ENCODE measurements around the gene SGCD. TPM values are rescaled to one million over a fixed set of nuclear protein-coding genes. Genes with fewer than 3 reads are reported as not detected.

Gene SGCD
- polyA plus RNA-seq, 1 experiment: 17.0 TPM

- CTCF ChIA-PET: no interaction called here
- Histone ChIP-seq H3K4me3 (ENCODE audit: low read depth, low read length) (no peak overlapping the region), H3K36me3 (ENCODE audit: control insufficient read depth, insufficient read depth, low read length) (no peaks in the 10 kb centered on the region), H3K27me3 (ENCODE audit: control insufficient read depth, insufficient read depth, low read length) (no peaks in the 10 kb centered on the region)
- TF ChIP-seq, protein P1, sequence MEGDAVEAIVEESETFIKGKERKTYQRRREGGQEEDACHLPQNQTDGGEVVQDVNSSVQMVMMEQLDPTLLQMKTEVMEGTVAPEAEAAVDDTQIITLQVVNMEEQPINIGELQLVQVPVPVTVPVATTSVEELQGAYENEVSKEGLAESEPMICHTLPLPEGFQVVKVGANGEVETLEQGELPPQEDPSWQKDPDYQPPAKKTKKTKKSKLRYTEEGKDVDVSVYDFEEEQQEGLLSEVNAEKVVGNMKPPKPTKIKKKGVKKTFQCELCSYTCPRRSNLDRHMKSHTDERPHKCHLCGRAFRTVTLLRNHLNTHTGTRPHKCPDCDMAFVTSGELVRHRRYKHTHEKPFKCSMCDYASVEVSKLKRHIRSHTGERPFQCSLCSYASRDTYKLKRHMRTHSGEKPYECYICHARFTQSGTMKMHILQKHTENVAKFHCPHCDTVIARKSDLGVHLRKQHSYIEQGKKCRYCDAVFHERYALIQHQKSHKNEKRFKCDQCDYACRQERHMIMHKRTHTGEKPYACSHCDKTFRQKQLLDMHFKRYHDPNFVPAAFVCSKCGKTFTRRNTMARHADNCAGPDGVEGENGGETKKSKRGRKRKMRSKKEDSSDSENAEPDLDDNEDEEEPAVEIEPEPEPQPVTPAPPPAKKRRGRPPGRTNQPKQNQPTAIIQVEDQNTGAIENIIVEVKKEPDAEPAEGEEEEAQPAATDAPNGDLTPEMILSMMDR (IDR thresholded peaks at IDR 0.05; ENCODE audit: insufficient read depth, low read depth, low read length): no peak
- POLR2A ChIA-PET: no interaction called here
- no peak for DNase-seq (ENCODE audit: low read depth)
Observed at GRCh38 chr5:156435101-156435500, 108.1 kb downstream of the SGCD start.

DNA sequence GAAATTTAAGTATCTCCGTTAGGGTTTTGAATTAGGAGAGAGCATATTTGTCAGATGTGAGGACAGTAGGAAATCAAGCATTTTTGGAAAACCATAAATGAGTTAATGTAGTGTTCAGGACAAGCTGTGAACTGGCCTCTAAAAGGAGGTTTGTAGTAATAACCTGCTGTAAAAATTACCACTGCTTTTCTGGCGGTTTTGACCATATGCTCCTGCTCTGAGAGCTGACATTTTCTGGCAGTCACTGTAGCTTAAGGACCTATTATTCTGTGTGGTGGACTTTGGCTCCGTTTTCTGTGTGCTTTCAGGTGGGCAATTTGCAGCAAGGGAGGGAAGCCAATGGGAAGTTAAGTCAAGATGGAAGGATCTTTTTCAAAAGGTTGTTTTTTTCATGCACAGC is 111.1 kb downstream of the SGCD start:
- ChIA-PET POLR2A (no interaction called here), CTCF (interaction anchor here (1.3 to 2.0 kb wide), 2 partner anchors 13 to 19 kb away, joined by 3 to 4 read pairs; no protein-coding TSS in a partner anchor)
- DNase-seq (ENCODE audit: low read depth): no peak
- no peak overlapping the region for H3K4me3 ChIP-seq (ENCODE audit: low read depth, low read length)
- TF ChIP-seq, protein P1 (IDR thresholded peaks at IDR 0.05; ENCODE audit: insufficient read depth, low read depth, low read length): no peak
- no peaks in the 10 kb centered on the region for H3K27me3 ChIP-seq (ENCODE audit: control insufficient read depth, insufficient read depth, low read length)
- H3K36me3 ChIP-seq (ENCODE audit: control insufficient read depth, insufficient read depth, low read length): no peaks in the 10 kb centered on the region

- POLR2A ChIA-PET: no interaction called here
- H3K36me3 ChIP-seq (ENCODE audit: control insufficient read depth, insufficient read depth, low read length): no peaks in the 10 kb centered on the region
- CTCF ChIA-PET: interaction anchor here (0.6 kb wide), 1 partner anchor 89 kb away, joined by 4 read pairs; no protein-coding TSS in a partner anchor
- no peak for DNase-seq (ENCODE audit: low read depth)
- H3K4me3 ChIP-seq (ENCODE audit: low read depth, low read length): no peak overlapping the region
- TF ChIP-seq, protein P1 (IDR thresholded peaks at IDR 0.05; ENCODE audit: insufficient read depth, low read depth, low read length): no peak
- H3K27me3 ChIP-seq (ENCODE audit: control insufficient read depth, insufficient read depth, low read length): no peaks in the 10 kb centered on the region
Observed at GRCh38 chr5:156444753-156445291, 117.9 kb downstream of the SGCD start.

DNA sequence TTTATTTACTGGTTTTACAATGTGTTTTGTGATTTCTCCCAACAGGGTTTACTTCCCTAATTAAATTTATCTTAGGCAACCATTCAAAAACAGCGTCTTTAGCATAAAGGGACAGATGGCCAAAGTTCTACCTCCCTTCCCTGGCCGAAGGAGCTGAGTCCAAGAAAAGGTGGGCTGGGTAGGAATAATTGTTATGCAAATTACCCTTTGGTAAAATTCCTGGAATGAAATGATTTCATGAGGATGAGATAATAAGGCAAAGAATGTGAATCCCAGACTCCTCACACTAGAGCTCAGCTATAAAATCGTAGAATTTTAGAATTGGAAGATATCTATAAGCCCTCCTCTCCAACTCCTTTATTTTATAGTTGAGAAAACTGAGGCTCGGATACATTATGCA is 119.6 kb downstream of the SGCD start:
- no peaks in the 10 kb centered on the region for H3K36me3 ChIP-seq (ENCODE audit: control insufficient read depth, insufficient read depth, low read length)
- ChIA-PET POLR2A (no interaction called here), CTCF (no interaction called here)
- H3K4me3 ChIP-seq (ENCODE audit: low read depth, low read length): no peak overlapping the region
- TF ChIP-seq, protein P1 (IDR thresholded peaks at IDR 0.05; ENCODE audit: insufficient read depth, low read depth, low read length): no peak
- no peak for DNase-seq (ENCODE audit: low read depth)
- H3K27me3 ChIP-seq (ENCODE audit: control insufficient read depth, insufficient read depth, low read length): no peaks in the 10 kb centered on the region

GRCh38 chr5:156450778-156451177 is 123.8 kb downstream of the SGCD start:
- DNase-seq (ENCODE audit: low read depth): no peak
- ChIA-PET POLR2A (no interaction called here), CTCF (interaction anchor here (0.9 kb wide), 1 partner anchor 7 kb away, joined by 3 read pairs; no protein-coding TSS in a partner anchor)
- Histone ChIP-seq H3K36me3 (ENCODE audit: control insufficient read depth, insufficient read depth, low read length) (no peaks in the 10 kb centered on the region), H3K27me3 (ENCODE audit: control insufficient read depth, insufficient read depth, low read length) (no peaks in the 10 kb centered on the region), H3K4me3 (ENCODE audit: low read depth, low read length) (no peak overlapping the region)
- TF ChIP-seq, protein P1 (IDR thresholded peaks at IDR 0.05; ENCODE audit: insufficient read depth, low read depth, low read length): no peak

All from BJ (cell line).